WTC11 (cell line): ENCODE data around the gene DTNBP1. TPM values are rescaled to one million over a fixed set of nuclear protein-coding genes. Genes with fewer than 3 reads are reported as not detected.

ENCODE experiments used
- ATAC-seq: fragments of 200-7000 bp; cut with Tn5 transposase; 2 replicates; pipeline ENCODE4 v1.10.0; 2021; ENCODE audit warnings: mild to moderate bottlenecking, moderate library complexity
- CTCF ChIA-PET: fragments of 300-600 bp; sonication (Branson Sonifier 250); formaldehyde crosslinking; loops from one replicate; lab custom pipeline; 2021; ENCODE audit warnings: antibody characterized with exemption; lab: Charles Lee
- POLR2A ChIA-PET: fragments of 350-600 bp; sonication (Branson Sonifier 250); formaldehyde crosslinking; loops from one replicate; lab custom pipeline; 2021; ENCODE audit warnings: antibody characterized with exemption; lab: Charles Lee
- DNase-seq: peaks from one replicate; pipeline ENCODE4 v3.0.0; 2021; ENCODE audit warnings: low spot score
- H3K27ac Mint-ChIP-seq: 2 replicates; pipeline ENCODE4 v1.8.0; 2021; ENCODE audit warnings: mixed read lengths
- H3K27me3 Mint-ChIP-seq: 2 replicates; pipeline ENCODE4 v1.8.0; 2021; ENCODE audit warnings: low read depth, mild to moderate bottlenecking, moderate library complexity, mixed read lengths
- H3K36me3 Mint-ChIP-seq: 2 replicates; pipeline ENCODE4 v1.8.0; 2021; ENCODE audit warnings: mixed read lengths
- H3K4me1 Mint-ChIP-seq: 2 replicates; pipeline ENCODE4 v1.8.0; 2022; ENCODE audit warnings: mixed read lengths
- H3K4me3 Mint-ChIP-seq: 2 replicates; pipeline ENCODE4 v1.8.0; 2021; ENCODE audit warnings: mild to moderate bottlenecking, moderate library complexity, mixed read lengths
- H3K9me3 Mint-ChIP-seq: 2 replicates; pipeline ENCODE4 v1.8.0; 2021; ENCODE audit warnings: mixed read lengths
- AR ChIP-seq: fragments of 250-450 bp; sonication (Bioruptor Pico); IDR thresholded peaks from 2 replicates; pipeline ENCODE4 v1.9.0; 2021; ENCODE audit warnings: mild to moderate bottlenecking
- CBFB ChIP-seq: sonication (generic); formaldehyde crosslinking; IDR thresholded peaks from 2 replicates; pipeline ENCODE4 v1.8.1; 2022; ENCODE audit warnings: mild to moderate bottlenecking, low read depth, missing genetic modification reagents
- E2F4 ChIP-seq: sonication (generic); formaldehyde crosslinking; IDR thresholded peaks from 2 replicates; pipeline ENCODE4 v1.8.1; 2022; ENCODE audit warnings: low read depth, mild to moderate bottlenecking, moderate library complexity, missing genetic modification reagents, borderline replicate concordance
- EMX1 ChIP-seq: fragments of 250-450 bp; sonication (Bioruptor Pico); IDR thresholded peaks from 2 replicates; pipeline ENCODE4 v1.8.0; 2021; ENCODE audit warnings: mild to moderate bottlenecking
- HMGA2 ChIP-seq: fragments of 250-450 bp; sonication (Bioruptor Pico); IDR thresholded peaks from 2 replicates; pipeline ENCODE4 v1.4.0; 2021; ENCODE audit warnings: mild to moderate bottlenecking, moderate library complexity
- IRF2 ChIP-seq: sonication (generic); formaldehyde crosslinking; IDR thresholded peaks from 2 replicates; pipeline ENCODE4 v1.8.0; 2022; ENCODE audit warnings: low read depth, missing genetic modification reagents, borderline replicate concordance
- JUN ChIP-seq: sonication (generic); formaldehyde crosslinking; IDR thresholded peaks from 2 replicates; pipeline ENCODE4 v1.8.0; 2023; ENCODE audit warnings: mild to moderate bottlenecking, missing genetic modification reagents
- MLX ChIP-seq: sonication (generic); formaldehyde crosslinking; IDR thresholded peaks from 2 replicates; pipeline ENCODE4 v1.8.1; 2023; ENCODE audit warnings: mild to moderate bottlenecking, missing genetic modification reagents, moderate library complexity
- NFE2L1 ChIP-seq: sonication (generic); formaldehyde crosslinking; IDR thresholded peaks from 2 replicates; pipeline ENCODE4 v1.8.1; 2023; ENCODE audit warnings: missing genetic modification reagents
- NR3C1 ChIP-seq: sonication (generic); formaldehyde crosslinking; conservative IDR thresholded peaks from 2 replicates; pipeline ENCODE4 v1.8.1; 2023; ENCODE audit warnings: low read depth, mild to moderate bottlenecking, missing genetic modification reagents
- OVOL2 ChIP-seq: fragments of 250-450 bp; sonication (Bioruptor Pico); IDR thresholded peaks from 2 replicates; pipeline ENCODE4 v1.9.0; 2021; ENCODE audit warnings: mild to moderate bottlenecking, borderline replicate concordance
- SMAD4 ChIP-seq: sonication (generic); formaldehyde crosslinking; IDR thresholded peaks from 2 replicates; pipeline ENCODE4 v1.8.0; 2022; ENCODE audit warnings: mild to moderate bottlenecking, missing genetic modification reagents
- STAT6 ChIP-seq: sonication (generic); formaldehyde crosslinking; conservative IDR thresholded peaks from 2 replicates; pipeline ENCODE4 v1.8.1; 2023; ENCODE audit warnings: mild to moderate bottlenecking, low read depth, missing genetic modification reagents, moderate library complexity
- ZBTB43 ChIP-seq: sonication (generic); formaldehyde crosslinking; IDR thresholded peaks from 2 replicates; pipeline ENCODE4 v1.8.1; 2023; ENCODE audit warnings: mild to moderate bottlenecking, missing genetic modification reagents
- ZNF121 ChIP-seq: sonication (generic); formaldehyde crosslinking; IDR thresholded peaks from 2 replicates; pipeline ENCODE4 v1.8.0; 2023; ENCODE audit warnings: missing genetic modification reagents
- ZNF281 ChIP-seq: sonication (generic); formaldehyde crosslinking; IDR thresholded peaks from 2 replicates; pipeline ENCODE4 v1.8.0; 2023; ENCODE audit warnings: mild to moderate bottlenecking, missing genetic modification reagents
- ZNF512 ChIP-seq: sonication (generic); formaldehyde crosslinking; IDR thresholded peaks from 2 replicates; pipeline ENCODE4 v1.8.1; 2022; ENCODE audit warnings: missing genetic modification reagents, borderline replicate concordance
- ZNF532 ChIP-seq: fragments of 250-450 bp; sonication (Bioruptor Pico); IDR thresholded peaks from 2 replicates; pipeline ENCODE4 v1.9.0; 2021; ENCODE audit warnings: mild to moderate bottlenecking, borderline replicate concordance
- total RNA-seq: library from RNA; stranded (reverse); gene quantifications from 3 replicates; pipeline ENCODE4 v1.2.3, GENCODE V29; 2021

The DTNBP1 gene
- total RNA-seq, 1 experiment from 2014 or later: 15.1 TPM

- Mint-ChIP-seq H3K4me1 (peaks cover 65% of the 10 kb centered on the region), H3K9me3 (no peaks in the 10 kb centered on the region), H3K4me3 (no peak overlapping the region), H3K27me3 (no peaks in the 10 kb centered on the region), H3K36me3 (peaks cover 29% of the 10 kb centered on the region), H3K27ac (0 out of 2 replicates have a peak overlapping the region, but pooled peaks have one; percentile 8)
- ATAC-seq (no peak), DNase-seq (no peak)
- POLR2A ChIA-PET: no interaction called here
- CTCF ChIA-PET: interaction anchor here (0.6 kb wide), 1 partner anchor 247 kb away, joined by 3 read pairs; no protein-coding TSS in a partner anchor
- no peak for TF ChIP-seq AR
- no peak for TF ChIP-seq E2F4 (CRISPR knock-in tag)
- no peak for TF ChIP-seq JUN (CRISPR knock-in tag)
- TF ChIP-seq OVOL2: no peak
- TF ChIP-seq NFE2L1: no peak
- no peak for TF ChIP-seq STAT6 (CRISPR knock-in tag)
- no peak for TF ChIP-seq ZNF121 (CRISPR knock-in tag)
- TF ChIP-seq ZBTB43 (CRISPR knock-in tag): no peak
These were observed 189.1 kb downstream of the DTNBP1 start for GRCh38 chr6:15473741-15474161.

GRCh38 chr6:15473174-15473573 is 189.7 kb downstream of the DTNBP1 start:
- H3K27ac Mint-ChIP-seq: 0 out of 2 replicates have a peak overlapping the region, but pooled peaks have one; percentile 17
- no peak for DNase-seq
- TF ChIP-seq ZNF281 (no peak), NR3C1 (CRISPR knock-in tag) (no peak), IRF2 (no peak), ZNF512 (CRISPR knock-in tag) (no peak), CBFB (CRISPR knock-in tag) (no peak), MLX (CRISPR knock-in tag) (no peak), HMGA2 (CRISPR knock-in tag) (no peak), ZNF532 (CRISPR knock-in tag) (no peak), EMX1 (no peak), SMAD4 (no peak)

More at GRCh38 chr6:15473174-15473573, 189.7 kb downstream of the DTNBP1 start:
- no peaks in the 10 kb centered on the region for H3K27me3 Mint-ChIP-seq
- no peak for ATAC-seq
- POLR2A ChIA-PET: no interaction called here
- H3K4me1 Mint-ChIP-seq: peaks cover 65% of the 10 kb centered on the region
- H3K4me3 Mint-ChIP-seq: no peak overlapping the region
- no peaks in the 10 kb centered on the region for H3K9me3 Mint-ChIP-seq
- CTCF ChIA-PET: no interaction called here
- H3K36me3 Mint-ChIP-seq: peaks cover 35% of the 10 kb centered on the region
